ENCODE measurements around the gene QRFPR.

DNA sequence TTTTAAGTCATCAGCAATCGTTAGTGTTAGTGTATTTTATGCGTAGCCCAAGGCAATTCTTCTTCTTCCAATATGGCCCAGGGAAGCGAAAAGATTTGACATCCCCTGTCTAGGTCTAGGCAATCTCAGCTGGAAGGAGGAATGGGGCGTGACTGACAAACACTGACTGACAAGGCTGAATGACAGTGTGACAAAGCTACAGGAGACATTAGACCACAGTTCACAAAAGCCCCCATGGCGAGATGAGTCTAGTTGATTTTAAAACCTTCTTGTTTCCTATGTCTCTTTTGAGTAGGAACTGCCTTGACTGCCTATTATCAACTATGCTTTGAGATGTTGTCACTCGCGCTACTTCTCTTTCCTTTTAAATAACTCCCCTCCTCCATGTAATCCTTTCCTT lies 42.3 kb downstream of the QRFPR start:
- TF ChIP-seq, protein P1, sequence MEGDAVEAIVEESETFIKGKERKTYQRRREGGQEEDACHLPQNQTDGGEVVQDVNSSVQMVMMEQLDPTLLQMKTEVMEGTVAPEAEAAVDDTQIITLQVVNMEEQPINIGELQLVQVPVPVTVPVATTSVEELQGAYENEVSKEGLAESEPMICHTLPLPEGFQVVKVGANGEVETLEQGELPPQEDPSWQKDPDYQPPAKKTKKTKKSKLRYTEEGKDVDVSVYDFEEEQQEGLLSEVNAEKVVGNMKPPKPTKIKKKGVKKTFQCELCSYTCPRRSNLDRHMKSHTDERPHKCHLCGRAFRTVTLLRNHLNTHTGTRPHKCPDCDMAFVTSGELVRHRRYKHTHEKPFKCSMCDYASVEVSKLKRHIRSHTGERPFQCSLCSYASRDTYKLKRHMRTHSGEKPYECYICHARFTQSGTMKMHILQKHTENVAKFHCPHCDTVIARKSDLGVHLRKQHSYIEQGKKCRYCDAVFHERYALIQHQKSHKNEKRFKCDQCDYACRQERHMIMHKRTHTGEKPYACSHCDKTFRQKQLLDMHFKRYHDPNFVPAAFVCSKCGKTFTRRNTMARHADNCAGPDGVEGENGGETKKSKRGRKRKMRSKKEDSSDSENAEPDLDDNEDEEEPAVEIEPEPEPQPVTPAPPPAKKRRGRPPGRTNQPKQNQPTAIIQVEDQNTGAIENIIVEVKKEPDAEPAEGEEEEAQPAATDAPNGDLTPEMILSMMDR (IDR thresholded peaks at IDR 0.05 in 8 of 11, conservative IDR thresholded peaks at IDR 0.05 in 3 of 11), result no peak
- no peak for TF ChIP-seq POLR2AphosphoS5 (IDR thresholded peaks at IDR 0.05)

Measured in spleen (tissue), 7 donors.